OCI-LY3 (cell line): ENCODE measurements around the gene KCNQ1.

ENCODE experiments used
- H2AFZ ChIP-seq: fragments of 200-600, 300-600 bp; shearing (Covaris generic); 2 replicates; pipeline ENCODE4 v1.6.0; 2014; ENCODE audit warnings: antibody characterized with exemption, low read depth, low read length
- H3K27ac ChIP-seq: fragments of 200-600, 300-600 bp; sonication (generic); 2 replicates; pipeline ENCODE4 v1.5.1; 2014; ENCODE audit warnings: mild to moderate bottlenecking, low read length, moderate library complexity, mixed read lengths
- H3K27me3 ChIP-seq: fragments of 200-600, 300-600 bp; sonication (generic); 2 replicates; pipeline ENCODE4 v1.6.1; 2014; ENCODE audit warnings: low read depth, low read length, mixed read lengths
- H3K36me3 ChIP-seq: fragments of 200-600, 300-600 bp; sonication (generic); replicated peaks from 2 replicates; pipeline ENCODE3; 2014; ENCODE audit warnings: low read depth, low read length, mixed read lengths
- H3K4me1 ChIP-seq: fragments of 300-600, 200-600 bp; sonication (generic); 2 replicates; pipeline ENCODE4 v1.6.1; 2014; ENCODE audit warnings: low read length, mixed read lengths
- H3K4me2 ChIP-seq: fragments of 200-600, 300-600 bp; sonication (generic); 2 replicates; pipeline ENCODE4 v1.6.1; 2014; ENCODE audit warnings: low read length, mixed read lengths
- H3K4me3 ChIP-seq: fragments of 300-600, 200-600 bp; sonication (generic); 2 replicates; pipeline ENCODE4 v1.5.1; 2014; ENCODE audit warnings: antibody characterized with exemption, mild to moderate bottlenecking, low read length, moderate library complexity
- H3K79me2 ChIP-seq: fragments of 300-600, 200-600 bp; shearing (Covaris generic); 2 replicates; pipeline ENCODE4 v1.6.1; 2014; ENCODE audit warnings: mild to moderate bottlenecking, low read length, mixed read lengths
- H3K9ac ChIP-seq: fragments of 300-600, 200-600 bp; shearing (Covaris generic); 2 replicates; pipeline ENCODE4 v1.6.0; 2014; ENCODE audit warnings: mild to moderate bottlenecking, low read length, moderate library complexity
- H3K9me3 ChIP-seq: fragments of 200-600, 300-600 bp; shearing (Covaris generic); 2 replicates; pipeline ENCODE4 v1.6.1; 2014; ENCODE audit warnings: low read length, mixed read lengths; ENCODE audit not compliant: insufficient read depth
- H4K20me1 ChIP-seq: fragments of 200-600, 300-600 bp; sonication (generic); 2 replicates; pipeline ENCODE4 v1.6.1; 2016; ENCODE audit warnings: low read length, mixed read lengths; ENCODE audit not compliant: insufficient read depth
- EZH2phosphoT487 ChIP-seq: fragments of 200-600 bp; shearing (Covaris generic); IDR thresholded peaks from 2 replicates; pipeline ENCODE4 v1.6.1; 2018; ENCODE audit warnings: antibody characterized with exemption, mixed run types, low read depth
- TF ChIP-seq, protein P1 (sequence below): fragments of 200-600, 300-600 bp; sonication (generic); IDR thresholded peaks from 2 replicates; pipeline ENCODE4 v1.5.1; 2014; ENCODE audit warnings: antibody characterized with exemption, low read length, low read depth

The KCNQ1 gene

DNA sequence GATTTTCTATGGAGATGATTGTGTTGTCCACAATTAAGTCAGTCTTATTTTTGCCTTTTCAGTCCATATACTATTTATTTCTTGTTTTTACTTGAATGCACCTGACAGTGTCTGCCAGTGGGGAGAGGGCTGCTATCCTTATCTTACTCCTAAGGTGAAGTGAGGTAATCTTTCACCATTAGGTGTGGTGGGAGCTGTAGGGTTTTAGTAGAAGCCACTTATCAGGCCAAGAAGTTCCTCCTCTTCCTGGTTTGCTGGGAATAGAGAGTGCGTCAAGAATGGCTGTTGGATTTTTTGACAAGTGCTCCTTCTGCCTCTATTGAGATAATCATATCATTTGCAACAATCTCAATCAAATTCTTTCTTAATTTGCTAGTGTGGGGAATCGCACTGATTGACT lies 108.4 kb downstream of the KCNQ1 start:
- H3K27me3 ChIP-seq, result no peaks in the 10 kb centered on the region; the same call in 1 of the 2 replicates
- H3K79me2 ChIP-seq, result no peaks in the 10 kb centered on the region
- H3K4me2 ChIP-seq, result no peak overlapping the region
- no peaks in the 10 kb centered on the region for H3K4me1 ChIP-seq
- no peaks in the 10 kb centered on the region for H3K9me3 ChIP-seq
- no peaks in the 10 kb centered on the region for H3K36me3 ChIP-seq
- H3K4me3 ChIP-seq, result no peak overlapping the region
- H2AFZ ChIP-seq, result no peak overlapping the region
- no peak overlapping the region for H3K9ac ChIP-seq
- H3K27ac ChIP-seq, result no peak overlapping the region
- H4K20me1 ChIP-seq, result no peaks in the 10 kb centered on the region
- TF ChIP-seq, protein P1, sequence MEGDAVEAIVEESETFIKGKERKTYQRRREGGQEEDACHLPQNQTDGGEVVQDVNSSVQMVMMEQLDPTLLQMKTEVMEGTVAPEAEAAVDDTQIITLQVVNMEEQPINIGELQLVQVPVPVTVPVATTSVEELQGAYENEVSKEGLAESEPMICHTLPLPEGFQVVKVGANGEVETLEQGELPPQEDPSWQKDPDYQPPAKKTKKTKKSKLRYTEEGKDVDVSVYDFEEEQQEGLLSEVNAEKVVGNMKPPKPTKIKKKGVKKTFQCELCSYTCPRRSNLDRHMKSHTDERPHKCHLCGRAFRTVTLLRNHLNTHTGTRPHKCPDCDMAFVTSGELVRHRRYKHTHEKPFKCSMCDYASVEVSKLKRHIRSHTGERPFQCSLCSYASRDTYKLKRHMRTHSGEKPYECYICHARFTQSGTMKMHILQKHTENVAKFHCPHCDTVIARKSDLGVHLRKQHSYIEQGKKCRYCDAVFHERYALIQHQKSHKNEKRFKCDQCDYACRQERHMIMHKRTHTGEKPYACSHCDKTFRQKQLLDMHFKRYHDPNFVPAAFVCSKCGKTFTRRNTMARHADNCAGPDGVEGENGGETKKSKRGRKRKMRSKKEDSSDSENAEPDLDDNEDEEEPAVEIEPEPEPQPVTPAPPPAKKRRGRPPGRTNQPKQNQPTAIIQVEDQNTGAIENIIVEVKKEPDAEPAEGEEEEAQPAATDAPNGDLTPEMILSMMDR, result no peak
- TF ChIP-seq EZH2phosphoT487, result no peak

DNA sequence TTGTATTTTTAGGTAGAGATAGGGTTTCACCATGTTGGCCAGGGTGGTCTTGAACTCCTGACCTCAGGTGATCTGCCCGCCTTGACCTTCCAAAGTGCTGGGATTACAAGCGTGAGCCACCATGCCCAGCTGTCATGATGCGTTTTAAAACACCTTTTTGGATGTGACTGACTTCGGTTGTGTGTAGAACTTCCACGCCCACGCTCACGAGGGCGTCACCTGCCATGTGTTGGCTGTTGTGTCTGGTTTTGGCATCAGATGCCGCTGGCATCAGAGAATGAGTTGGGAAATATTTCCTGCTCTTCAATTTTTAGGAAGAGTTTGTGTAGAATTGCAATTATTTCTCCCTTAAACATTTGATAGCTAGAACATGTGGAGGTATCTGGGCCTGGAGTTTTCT lies 109.1 kb downstream of the KCNQ1 start:
- H3K9ac ChIP-seq, result no peak overlapping the region
- H2AFZ ChIP-seq, result no peak overlapping the region
- H3K4me3 ChIP-seq, result no peak overlapping the region
- no peaks in the 10 kb centered on the region for H3K4me1 ChIP-seq
- TF ChIP-seq, protein P1, result no peak
- no peak for TF ChIP-seq EZH2phosphoT487
- H3K27me3 ChIP-seq, result no peaks in the 10 kb centered on the region; the same call in 1 of the 2 replicates
- H3K79me2 ChIP-seq, result no peaks in the 10 kb centered on the region
- no peak overlapping the region for H3K4me2 ChIP-seq
- H3K27ac ChIP-seq, result no peak overlapping the region
- H4K20me1 ChIP-seq, result no peaks in the 10 kb centered on the region
- no peaks in the 10 kb centered on the region for H3K36me3 ChIP-seq
- no peaks in the 10 kb centered on the region for H3K9me3 ChIP-seq

DNA sequence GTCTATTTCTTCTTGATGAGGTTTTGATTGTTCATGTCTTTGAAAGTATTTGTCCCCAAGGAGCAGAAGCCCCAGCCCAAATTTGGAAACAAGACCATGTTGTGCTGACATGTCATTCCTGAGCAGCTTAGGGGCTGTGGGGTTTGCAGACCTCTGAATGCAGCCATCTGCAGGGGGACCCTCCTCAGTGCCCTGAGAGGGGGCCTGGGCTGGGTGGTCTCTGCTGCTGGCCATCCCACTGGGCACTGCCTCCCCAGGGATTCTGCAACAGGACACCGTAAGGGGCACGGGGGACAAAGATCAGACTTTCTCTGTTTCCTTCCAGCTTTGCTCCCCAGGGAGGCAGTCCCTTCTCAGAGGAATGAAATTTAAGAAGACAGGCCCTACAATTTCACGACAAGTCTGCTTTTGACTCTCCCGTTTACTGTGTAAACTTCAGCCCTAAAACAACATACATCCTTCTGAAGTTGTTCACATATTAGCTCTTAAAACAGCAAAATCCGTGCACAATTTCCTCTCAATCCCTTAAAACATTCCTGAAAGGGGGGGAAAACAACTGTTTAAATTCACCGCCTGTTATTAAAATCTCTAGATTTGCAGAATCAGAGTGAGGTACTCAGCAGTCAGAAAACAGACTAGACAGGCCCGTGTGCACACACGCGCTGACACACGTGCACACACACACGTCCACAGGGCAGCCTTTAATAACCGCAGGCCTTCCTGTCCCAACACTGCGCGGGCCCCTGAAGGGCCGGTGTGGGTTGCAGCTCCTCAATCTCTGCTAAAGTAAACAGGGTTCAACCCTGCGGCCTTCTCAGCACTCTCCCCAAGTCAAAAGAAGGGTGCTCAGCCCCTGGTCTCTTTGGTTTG lies 109.8 kb downstream of the KCNQ1 start:
- no peak overlapping the region for H3K9ac ChIP-seq
- H3K27ac ChIP-seq, result no peak overlapping the region
- H3K36me3 ChIP-seq, result no peaks in the 10 kb centered on the region
- TF ChIP-seq, protein P1, result no peak
- no peak for TF ChIP-seq EZH2phosphoT487
- H3K27me3 ChIP-seq, result no peaks in the 10 kb centered on the region; the same call in 1 of the 2 replicates
- no peak overlapping the region for H2AFZ ChIP-seq
- no peaks in the 10 kb centered on the region for H3K4me1 ChIP-seq
- no peaks in the 10 kb centered on the region for H3K79me2 ChIP-seq
- H3K4me3 ChIP-seq, result no peak overlapping the region
- H3K9me3 ChIP-seq, result no peaks in the 10 kb centered on the region
- H4K20me1 ChIP-seq, result no peaks in the 10 kb centered on the region
- no peak overlapping the region for H3K4me2 ChIP-seq

DNA sequence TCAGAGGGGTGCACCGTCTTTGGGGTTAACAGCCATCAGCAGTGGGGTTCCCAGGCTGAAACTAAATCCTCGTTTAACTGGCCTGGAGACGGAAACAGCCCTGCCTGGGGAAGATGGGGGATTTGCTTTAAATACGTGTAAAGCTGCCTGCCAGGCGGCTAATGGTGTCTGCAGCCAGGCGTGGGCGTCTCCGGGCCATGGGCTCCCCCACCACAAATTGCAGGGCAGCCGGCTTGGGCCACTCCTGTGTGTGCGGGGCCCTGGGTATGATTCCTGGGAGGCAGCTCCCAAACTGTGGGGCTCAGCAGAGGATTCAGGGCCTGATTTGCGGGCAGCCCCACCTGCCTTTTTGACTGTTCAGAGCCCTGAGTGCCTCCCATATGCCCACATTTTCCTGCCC lies 110.5 kb downstream of the KCNQ1 start:
- Histone ChIP-seq H4K20me1 (no peaks in the 10 kb centered on the region), H3K27me3 (no peaks in the 10 kb centered on the region; the same call in 1 of the 2 replicates), H3K4me3 (no peak overlapping the region), H3K4me2 (no peak overlapping the region), H2AFZ (no peak overlapping the region), H3K36me3 (no peaks in the 10 kb centered on the region), H3K9me3 (no peaks in the 10 kb centered on the region), H3K79me2 (no peaks in the 10 kb centered on the region), H3K27ac (no peak overlapping the region), H3K9ac (no peak overlapping the region), H3K4me1 (no peaks in the 10 kb centered on the region)
- TF ChIP-seq, protein P1, result no peak
